HepG2 (cell line): ENCODE data around the gene CDC42EP1. TPM values are rescaled to one million over a fixed set of nuclear protein-coding genes. Genes with fewer than 3 reads are reported as not detected.

Experiments used
- ATF1 ChIP-seq: IDR thresholded peaks from 2 replicates; pipeline ENCODE4 v1.6.1; 2016; ENCODE audit warnings: mild to moderate bottlenecking, control low read depth
- CAMTA2 ChIP-seq: sonication (generic); formaldehyde crosslinking; IDR thresholded peaks from 2 replicates; pipeline ENCODE4 v1.4.0; 2020; ENCODE audit warnings: mild to moderate bottlenecking, missing genetic modification reagents, borderline replicate concordance
- CBX1 ChIP-seq: IDR thresholded peaks from one replicate; pipeline ENCODE4 v1.6.1; 2016; ENCODE audit warnings: antibody characterized with exemption, low read depth
- CEBPG ChIP-seq: IDR thresholded peaks from 2 replicates; pipeline ENCODE4 v1.6.1; 2016
- CHD4 ChIP-seq: fragments of 200-600 bp; sonication (generic); IDR thresholded peaks from 2 replicates; pipeline ENCODE4 v1.7.0; 2017; ENCODE audit warnings: mild to moderate bottlenecking, low read length, borderline replicate concordance
- ELF4 ChIP-seq: sonication (generic); formaldehyde crosslinking; IDR thresholded peaks from 2 replicates; pipeline ENCODE4 v1.5.0; 2020; ENCODE audit warnings: missing genetic modification reagents, mild to moderate bottlenecking, moderate library complexity, borderline replicate concordance
- HNF1B ChIP-seq: sonication (generic); formaldehyde crosslinking; IDR thresholded peaks from 2 replicates; pipeline ENCODE4 v1.5.1; 2020; ENCODE audit warnings: mild to moderate bottlenecking, moderate library complexity, missing genetic modification reagents
- IRF1 ChIP-seq: sonication (generic); formaldehyde crosslinking; IDR thresholded peaks from 2 replicates; pipeline ENCODE4 v1.4.0; 2020; ENCODE audit warnings: low read depth, mild to moderate bottlenecking, missing genetic modification reagents
- ISL2 ChIP-seq: sonication (generic); formaldehyde crosslinking; IDR thresholded peaks from 2 replicates; pipeline ENCODE4 v1.5.0; 2020; ENCODE audit warnings: missing genetic modification reagents
- KMT2A ChIP-seq: sonication (generic); formaldehyde crosslinking; IDR thresholded peaks from 2 replicates; pipeline ENCODE4 v1.4.0; 2020; ENCODE audit warnings: missing genetic modification reagents
- MTA1 ChIP-seq: sonication (generic); formaldehyde crosslinking; IDR thresholded peaks from 2 replicates; pipeline ENCODE4 v1.4.0; 2020; ENCODE audit warnings: missing genetic modification reagents, mild to moderate bottlenecking, borderline replicate concordance
- NCOA2 ChIP-seq: sonication (generic); formaldehyde crosslinking; IDR thresholded peaks from 2 replicates; pipeline ENCODE4 v1.8.0; 2022; ENCODE audit warnings: inconsistent platforms
- PLRG1 ChIP-seq: fragments of 450-650 bp; conservative IDR thresholded peaks from 2 replicates; pipeline ENCODE4 v1.6.1; 2016
- SALL2 ChIP-seq: sonication (generic); formaldehyde crosslinking; IDR thresholded peaks from 2 replicates; pipeline ENCODE4 v1.8.1; 2023; ENCODE audit warnings: mild to moderate bottlenecking, missing genetic modification reagents, inconsistent platforms
- SKI ChIP-seq: fragments of 450-650 bp; IDR thresholded peaks from one replicate; pipeline ENCODE4 v1.6.1; 2018; ENCODE audit warnings: mild to moderate bottlenecking; ENCODE audit not compliant: partially characterized antibody
- SP140L ChIP-seq: sonication (generic); formaldehyde crosslinking; IDR thresholded peaks from 2 replicates; pipeline ENCODE4 v1.4.0; 2020; ENCODE audit warnings: missing genetic modification reagents, borderline replicate concordance
- SYNCRIP ChIP-seq: fragments of 200-400 bp; formaldehyde crosslinking; IDR thresholded peaks from 2 replicates; pipeline ENCODE4 v1.6.1; 2018; ENCODE audit warnings: mild to moderate bottlenecking, low read depth, low read length; ENCODE audit not compliant: insufficient read depth
- TAF1 ChIP-seq: sonication (generic); formaldehyde crosslinking; IDR thresholded peaks from 2 replicates; pipeline ENCODE4 v1.4.0; 2020; ENCODE audit warnings: missing genetic modification reagents
- USF2 ChIP-seq, 2 experiments: sonication (generic) in 1 of 2; formaldehyde crosslinking in 1 of 2; IDR thresholded peaks; 2 replicates each; pipeline versions ENCODE4 v1.5.1 to v1.6.1; 2011 to 2020; ENCODE audit warnings: borderline replicate concordance in 1 of 2, low read depth in 1 of 2, low read length in 1 of 2, mild to moderate bottlenecking in 1 of 2, missing genetic modification reagents in 1 of 2, moderate library complexity in 1 of 2
- ZKSCAN5 ChIP-seq: sonication (generic); formaldehyde crosslinking; IDR thresholded peaks from 2 replicates; pipeline ENCODE4 v1.5.1; 2020; ENCODE audit warnings: mild to moderate bottlenecking, missing genetic modification reagents
- ZNF292 ChIP-seq: sonication (generic); formaldehyde crosslinking; IDR thresholded peaks from 2 replicates; pipeline ENCODE4 v1.8.1; 2022; ENCODE audit warnings: mild to moderate bottlenecking, low read depth, missing genetic modification reagents, borderline replicate concordance
- ZNF547 ChIP-seq: sonication (generic); formaldehyde crosslinking; IDR thresholded peaks from 2 replicates; pipeline ENCODE4 v1.5.1; 2020; ENCODE audit warnings: mild to moderate bottlenecking, missing genetic modification reagents
- ZNF589 ChIP-seq: sonication (generic); formaldehyde crosslinking; conservative IDR thresholded peaks from 2 replicates; pipeline ENCODE4 v1.8.0; 2022; ENCODE audit warnings: mild to moderate bottlenecking, moderate library complexity, missing genetic modification reagents
- ZNF772 ChIP-seq: sonication (generic); formaldehyde crosslinking; IDR thresholded peaks from 2 replicates; pipeline ENCODE4 v1.5.0; 2020; ENCODE audit warnings: mild to moderate bottlenecking, missing genetic modification reagents
- ZNF792 ChIP-seq: IDR thresholded peaks from 2 replicates; pipeline ENCODE4 v1.6.1; 2016
- ZNF83 ChIP-seq: sonication (generic); formaldehyde crosslinking; IDR thresholded peaks from 2 replicates; pipeline ENCODE4 v1.4.0; 2020; ENCODE audit warnings: missing genetic modification reagents, mild to moderate bottlenecking, borderline replicate concordance
- polyA plus RNA-seq, 8 experiments: library from polyadenylated mRNA; depleted of rRNA in 3 of 8; stranded (reverse) in 7 of 8; unstranded in 1 of 8; fragments of >200 nt; fragmentation: Illumina TruSeq in 4 of 8; extraction: Trizol in 4 of 8; gene quantifications; 2 replicates each; pipeline versions ENCODE4 v1.2.1 to v1.2.3, GENCODE V29; 2011 to 2016; ENCODE audit warnings: low read depth in 4 of 8, missing spikeins in 1 of 8, mixed read lengths in 1 of 8; ENCODE audit not compliant: insufficient read depth in 1 of 8
- total RNA-seq, 5 experiments: library from RNA; depleted of rRNA; stranded (reverse); fragments of >200 nt; fragmentation: Illumina TruSeq; extraction: Trizol; gene quantifications; 2 replicates each; pipeline ENCODE4 v1.2.3, GENCODE V29; 2016; ENCODE audit warnings: low read depth in 1 of 5

The CDC42EP1 gene
- total and polyA plus RNA-seq, 2 of the 13 experiments (the other 11 are each of a cell fraction or from before 2014, with no cell fraction given), result 17.1 to 29.5 TPM

- TF ChIP-seq HNF1B (CRISPR knock-in tag) (peak; percentile 70), SKI (no peak), ISL2 (no peak), ZNF792 (CRISPR knock-in tag) (no peak), ZNF772 (CRISPR knock-in tag) (0 out of 2 replicates have a peak, but pooled peaks have one; percentile 23), ZNF589 (CRISPR knock-in tag) (no peak), IRF1 (CRISPR knock-in tag) (no peak), KMT2A (CRISPR knock-in tag) (no peak; the same call in 1 of the 2 replicates), CHD4 (no peak), CAMTA2 (CRISPR knock-in tag) (no peak), CBX1 (no peak), TAF1 (CRISPR knock-in tag) (peak; percentile 23; the same call in 1 of the 2 replicates), NCOA2 (CRISPR knock-in tag) (no peak), ZNF547 (CRISPR knock-in tag) (no peak), SP140L (CRISPR knock-in tag) (no peak), ATF1 (CRISPR knock-in tag) (no peak), MTA1 (no peak; the same call in 1 of the 2 replicates), ZNF83 (no peak), SALL2 (CRISPR knock-in tag) (peak; percentile 12; the same call in 1 of the 2 replicates), ZKSCAN5 (CRISPR knock-in tag) (no peak), CEBPG (CRISPR knock-in tag) (no peak), ELF4 (CRISPR knock-in tag) (no peak), PLRG1 (no peak), SYNCRIP (no peak), USF2 (IDR thresholded peaks at IDR 0.05; ENCODE audit: low read depth, low read length) (no peak), USF2 (CRISPR knock-in tag; IDR thresholded peaks at IDR 0.05; ENCODE audit: borderline replicate concordance) (no peak), ZNF292 (CRISPR knock-in tag) (no peak)
Observed at GRCh38 chr22:37566903-37567798, 6.9 kb downstream of the CDC42EP1 start (continued).
